GM12878 (cell line): ENCODE results near the gene SRSF2.

Experiments used
- HDAC2 ChIP-seq: fragments of 200-600 bp; sonication (generic); IDR thresholded peaks from 2 replicates; pipeline ENCODE4 v1.6.1; 2017
- SKIL ChIP-seq: fragments of 450-650 bp; IDR thresholded peaks from 2 replicates; pipeline ENCODE4 v1.6.1; 2017; ENCODE audit warnings: mild to moderate bottlenecking, low read depth, inconsistent platforms; ENCODE audit not compliant: poor library complexity, severe bottlenecking
- USF2 ChIP-seq: IDR thresholded peaks from 2 replicates; pipeline ENCODE4 v1.6.1; 2011; ENCODE audit warnings: low read depth, low read length, improper control_type of control experiment, borderline replicate concordance

GRCh38 chr17:76758570-76758969 is 21.4 kb upstream of the SRSF2 start:
- no peak for TF ChIP-seq USF2
- no peak for TF ChIP-seq SKIL
- no peak for TF ChIP-seq HDAC2
